ENCODE data around the gene PSMB11.
"Not testable (repeated sequence)": the region's sequence is repeated elsewhere in the genome, so short reads cannot be mapped to it uniquely, and the experiment has no call there.

Gene PSMB11, protein sequence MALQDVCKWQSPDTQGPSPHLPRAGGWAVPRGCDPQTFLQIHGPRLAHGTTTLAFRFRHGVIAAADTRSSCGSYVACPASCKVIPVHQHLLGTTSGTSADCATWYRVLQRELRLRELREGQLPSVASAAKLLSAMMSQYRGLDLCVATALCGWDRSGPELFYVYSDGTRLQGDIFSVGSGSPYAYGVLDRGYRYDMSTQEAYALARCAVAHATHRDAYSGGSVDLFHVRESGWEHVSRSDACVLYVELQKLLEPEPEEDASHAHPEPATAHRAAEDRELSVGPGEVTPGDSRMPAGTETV
- 0 to 0.06 reads per million in 2 experiments for total RNA-seq

DNA sequence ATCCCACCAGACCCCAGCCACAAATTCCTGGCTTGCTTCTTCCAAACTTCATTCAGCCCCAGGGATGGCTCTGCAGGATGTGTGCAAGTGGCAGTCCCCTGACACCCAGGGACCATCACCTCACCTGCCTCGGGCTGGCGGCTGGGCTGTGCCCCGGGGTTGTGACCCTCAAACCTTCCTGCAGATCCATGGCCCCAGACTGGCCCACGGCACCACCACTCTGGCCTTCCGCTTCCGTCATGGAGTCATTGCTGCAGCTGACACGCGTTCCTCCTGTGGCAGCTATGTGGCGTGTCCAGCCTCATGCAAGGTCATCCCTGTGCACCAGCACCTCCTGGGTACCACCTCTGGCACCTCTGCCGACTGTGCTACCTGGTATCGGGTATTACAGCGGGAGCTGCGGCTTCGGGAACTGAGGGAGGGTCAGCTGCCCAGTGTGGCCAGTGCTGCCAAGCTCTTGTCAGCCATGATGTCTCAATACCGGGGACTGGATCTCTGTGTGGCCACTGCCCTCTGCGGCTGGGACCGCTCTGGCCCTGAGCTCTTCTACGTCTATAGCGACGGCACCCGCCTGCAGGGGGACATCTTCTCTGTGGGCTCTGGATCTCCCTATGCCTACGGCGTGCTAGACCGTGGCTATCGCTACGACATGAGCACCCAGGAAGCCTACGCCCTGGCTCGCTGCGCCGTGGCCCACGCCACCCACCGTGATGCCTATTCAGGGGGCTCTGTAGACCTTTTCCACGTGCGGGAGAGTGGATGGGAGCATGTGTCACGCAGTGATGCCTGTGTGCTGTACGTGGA lies at the start of gene PSMB11:
TSS of gene PSMB11 (plus strand) at position 51 of the 804 bp plus-strand sequence. CDS start at position 65, 14 bp downstream.
- DNase-seq (ENCODE audit: low read depth): no peak

DNA sequence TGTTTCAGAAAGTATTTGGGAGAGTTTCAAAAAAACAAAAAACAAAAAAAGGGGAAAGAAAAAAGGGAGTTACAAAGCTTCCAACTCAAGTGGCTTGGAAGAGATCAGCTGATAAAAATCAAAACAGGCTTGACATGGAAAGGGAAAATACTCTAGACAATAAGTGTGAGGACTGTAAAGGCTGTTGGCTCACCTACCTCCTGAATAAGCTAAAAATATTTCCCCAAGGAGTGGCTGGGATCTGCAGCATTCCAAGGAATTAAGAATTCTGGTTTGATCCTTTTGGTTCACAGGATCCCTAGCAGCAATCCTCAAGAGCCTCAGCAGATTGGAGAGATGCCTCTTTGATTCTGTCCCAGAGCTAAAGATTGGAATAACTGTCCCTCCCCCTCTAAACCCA lies 48.5 kb upstream of the PSMB11 start:
- no peak for DNase-seq (ENCODE audit: low read depth)

DNA sequence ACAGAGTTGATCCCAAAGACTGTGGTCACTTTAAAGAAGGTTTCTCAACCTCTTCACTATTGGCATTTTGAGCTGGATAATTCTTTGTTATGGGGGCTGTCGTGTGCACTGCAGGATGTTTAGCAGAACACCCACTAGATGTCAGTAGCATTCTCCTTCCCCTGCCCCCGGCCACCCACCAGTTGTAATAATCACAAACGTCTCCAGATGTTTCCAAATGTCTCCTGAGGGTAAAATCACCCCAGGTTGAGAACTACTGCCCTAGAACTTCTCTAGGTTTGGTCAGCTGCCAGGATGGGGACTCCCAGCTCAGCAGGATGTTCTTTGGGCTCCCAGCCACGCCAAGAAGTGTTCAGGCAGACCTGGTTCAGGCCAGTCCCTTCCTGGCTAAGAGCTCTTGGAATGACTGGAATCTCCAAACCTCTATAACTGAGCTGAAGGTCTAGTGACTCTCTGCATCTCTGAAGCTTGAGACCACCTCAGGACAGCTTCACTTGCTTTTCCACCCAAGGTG lies 47.2 kb upstream of the PSMB11 start:
- DNase-seq (ENCODE audit: low read depth): no peak

DNA sequence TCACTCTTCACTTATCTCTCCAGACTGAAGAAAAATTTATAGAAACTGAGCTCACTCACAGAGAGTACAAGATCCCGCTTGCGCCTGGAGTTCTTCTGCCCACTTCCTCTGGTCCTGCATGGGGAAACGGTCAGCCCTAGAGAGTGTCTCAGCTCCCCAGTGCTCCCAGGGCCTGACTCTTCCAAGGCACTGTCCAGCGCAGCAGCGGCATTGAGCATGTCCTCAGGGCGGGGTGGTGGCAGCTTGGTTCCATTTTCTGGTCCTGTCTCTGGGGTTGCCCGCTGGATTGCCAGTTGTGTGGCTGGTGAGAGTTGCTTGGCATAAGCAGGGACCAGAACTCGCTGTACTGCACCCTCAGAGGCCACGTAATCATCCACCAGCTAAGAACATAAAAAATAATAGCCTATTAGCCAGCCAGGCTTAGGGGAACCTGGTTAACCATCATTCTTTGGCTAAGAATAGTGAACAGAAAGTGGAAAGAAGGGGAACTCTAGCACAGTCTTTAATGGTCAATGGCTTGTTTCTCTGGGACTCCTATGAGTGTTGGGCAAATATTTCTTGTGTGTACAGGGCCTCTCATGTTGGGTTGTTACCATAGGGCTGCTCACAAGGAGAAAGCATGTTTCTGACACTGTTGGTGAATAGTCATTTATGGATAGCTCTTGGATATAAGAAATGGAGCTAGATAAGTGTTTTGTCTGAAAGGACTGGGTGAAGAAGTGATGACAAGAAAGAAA lies 46.0 kb upstream of the PSMB11 start:
- no peak for DNase-seq (ENCODE audit: low read depth)

DNA sequence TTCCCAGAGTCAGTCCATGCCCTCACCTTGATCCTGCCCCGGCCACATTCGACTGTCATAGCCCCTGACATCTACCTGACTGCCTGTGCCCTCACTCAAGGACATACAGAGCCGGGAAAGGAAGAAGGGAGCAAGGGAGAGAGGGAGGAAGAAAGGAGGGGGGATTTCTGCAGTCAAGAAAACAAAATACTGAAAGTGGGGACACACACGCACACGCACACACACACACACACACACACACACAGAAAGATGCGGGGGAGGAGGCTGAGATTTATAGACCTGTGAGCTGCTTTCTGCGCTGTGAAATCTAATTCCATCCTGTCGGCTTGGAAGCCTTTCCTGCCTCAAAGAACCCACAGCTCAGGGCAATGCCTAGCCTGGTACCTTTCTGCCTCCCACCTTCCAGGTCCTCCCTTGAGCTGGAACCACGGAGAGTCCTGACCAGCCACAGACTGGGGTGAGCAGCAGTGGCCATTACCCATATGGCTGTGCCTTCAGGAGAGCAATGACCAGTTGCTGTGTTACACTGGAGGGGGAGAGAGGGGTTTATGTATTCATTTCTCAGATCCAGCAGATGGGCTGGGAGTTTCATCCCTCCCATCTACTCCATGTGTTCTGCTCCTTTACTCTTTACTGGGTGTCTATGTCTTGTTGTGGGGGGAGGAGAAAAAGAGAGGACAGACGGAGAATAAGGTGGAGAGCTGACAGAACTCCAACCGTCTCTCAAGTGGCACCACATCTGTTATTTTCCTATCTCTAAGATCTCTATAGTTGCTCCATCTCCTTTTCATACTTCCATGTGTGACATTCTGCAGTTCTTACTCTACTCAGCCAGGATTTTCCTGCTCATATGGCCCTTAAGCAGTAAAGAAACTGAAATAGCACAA lies 45.0 kb upstream of the PSMB11 start:
- DNase-seq (ENCODE audit: low read depth): no peak

DNA sequence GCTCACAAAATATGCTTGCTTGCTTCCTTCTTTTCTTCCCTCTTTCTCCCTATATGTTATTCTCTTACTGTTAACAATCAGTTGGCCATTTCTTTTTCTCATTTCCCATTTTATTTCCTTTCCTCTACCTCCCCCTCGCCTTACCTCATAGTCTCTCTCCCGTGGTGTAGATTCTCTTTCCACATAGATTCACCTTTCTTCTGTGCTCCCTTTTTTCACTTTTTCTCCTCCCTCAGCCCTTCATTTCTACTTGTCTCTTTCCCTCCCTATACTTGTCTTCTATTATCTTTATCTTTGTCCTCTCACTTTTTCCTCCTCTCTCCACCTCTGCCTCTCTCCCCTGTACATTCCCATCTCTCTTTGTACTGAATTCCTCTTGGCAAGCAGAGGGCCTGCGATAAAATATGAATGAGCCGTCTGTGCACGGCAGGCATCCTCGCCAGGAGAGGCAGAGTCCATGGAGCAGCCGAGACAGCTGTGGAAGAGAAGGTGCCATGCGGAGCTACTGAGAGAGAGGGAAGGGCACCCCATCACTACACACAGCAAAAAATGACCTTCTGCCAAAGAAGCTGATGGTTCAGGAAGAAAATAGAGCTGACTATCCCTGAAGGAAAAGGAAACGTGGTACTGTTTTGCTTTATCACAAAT lies 44.2 kb upstream of the PSMB11 start:
- no peak for DNase-seq (ENCODE audit: low read depth)

DNA sequence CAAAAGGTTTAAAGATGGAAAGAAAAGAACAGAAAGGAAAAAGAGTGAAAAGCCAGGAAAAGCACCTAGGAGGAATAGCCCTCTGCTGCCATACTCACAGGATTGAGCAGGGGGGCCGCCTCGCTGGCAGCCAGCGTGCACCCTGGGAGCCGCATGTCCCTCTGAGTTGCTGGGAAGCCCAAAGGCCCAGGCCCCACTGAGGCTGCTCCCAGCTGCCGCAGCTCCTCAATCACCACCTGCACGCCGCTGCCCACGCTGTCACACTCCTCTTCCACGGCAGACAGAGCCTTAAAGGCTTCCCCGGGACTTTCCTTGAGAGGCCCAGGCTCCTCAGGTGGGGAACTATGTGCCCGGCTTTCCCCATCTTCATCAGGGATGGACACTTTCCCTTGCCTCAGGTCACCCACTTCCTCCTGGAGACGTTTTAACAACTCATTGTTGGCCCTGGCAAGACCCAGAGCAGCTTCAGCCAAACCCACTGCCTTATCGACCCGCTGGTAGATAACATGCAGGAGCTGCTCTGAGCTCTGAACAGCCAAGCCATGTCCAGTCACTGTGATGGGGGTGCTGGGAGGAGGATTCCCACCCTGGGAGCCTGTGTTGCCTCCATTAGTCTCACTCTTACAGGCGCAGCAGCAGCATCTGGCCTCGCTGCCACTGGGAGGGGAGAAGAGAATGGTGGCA lies 43.5 kb upstream of the PSMB11 start:
- DNase-seq (ENCODE audit: low read depth): no peak

DNA sequence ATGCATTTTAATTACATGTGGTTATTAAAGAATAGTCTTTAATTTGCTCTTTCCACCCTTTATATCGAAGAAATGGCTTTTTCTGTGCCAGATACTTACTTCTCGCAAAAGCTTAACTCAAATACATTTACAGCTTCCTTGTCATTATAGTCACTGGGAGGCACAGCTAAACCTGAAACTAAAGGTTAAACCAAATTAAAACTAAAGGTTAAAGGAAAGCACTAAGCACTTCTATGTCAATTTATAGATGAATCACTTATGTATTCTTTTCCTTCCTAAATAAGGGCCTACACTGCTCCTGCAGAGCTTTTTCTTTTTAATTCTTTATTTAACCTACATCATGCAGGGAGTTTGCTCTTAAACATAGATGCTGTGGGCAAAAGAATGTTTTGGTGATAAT lies 41.2 kb upstream of the PSMB11 start:
- DNase-seq (ENCODE audit: low read depth): no peak

DNA sequence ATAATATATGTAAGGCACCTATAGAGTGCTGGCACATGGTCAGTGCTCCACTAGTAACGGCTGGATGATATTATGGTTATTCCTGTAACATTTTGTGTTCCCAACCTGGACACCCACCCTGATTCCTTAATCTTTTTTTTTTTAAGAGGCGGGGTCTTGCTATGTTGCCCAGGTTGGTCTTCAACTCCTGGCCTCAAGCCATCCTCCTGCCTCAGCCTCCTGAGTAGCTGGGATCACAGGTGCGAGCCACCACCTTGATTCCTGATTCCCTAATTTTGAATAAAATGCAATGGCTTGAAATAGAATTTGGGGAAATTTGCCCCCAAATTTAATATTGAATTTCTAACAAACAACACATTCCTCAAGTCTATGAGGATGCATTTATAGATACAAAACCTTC lies 39.4 kb upstream of the PSMB11 start:
- no peak for DNase-seq (ENCODE audit: low read depth)

DNA sequence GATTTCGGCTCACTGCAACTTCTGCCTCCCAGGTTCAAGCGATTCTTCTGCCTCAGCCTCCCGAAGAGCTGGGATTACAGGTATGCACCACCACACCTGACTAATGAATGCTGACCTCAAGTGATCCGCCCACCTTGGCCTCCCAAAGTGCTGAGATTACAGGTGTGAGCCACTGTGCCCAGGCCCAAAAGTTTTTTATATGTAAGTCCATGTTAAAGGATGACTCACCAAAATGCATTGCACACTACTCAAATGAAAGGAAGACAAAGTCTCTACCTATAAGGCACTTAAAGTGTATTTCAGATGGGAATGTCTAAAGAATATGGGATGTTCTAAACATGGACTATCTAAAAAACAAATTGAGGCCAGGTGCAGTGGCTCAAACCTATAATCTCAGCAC lies 37.7 kb upstream of the PSMB11 start:
- DNase-seq (ENCODE audit: low read depth): not testable (repeated sequence)

DNA sequence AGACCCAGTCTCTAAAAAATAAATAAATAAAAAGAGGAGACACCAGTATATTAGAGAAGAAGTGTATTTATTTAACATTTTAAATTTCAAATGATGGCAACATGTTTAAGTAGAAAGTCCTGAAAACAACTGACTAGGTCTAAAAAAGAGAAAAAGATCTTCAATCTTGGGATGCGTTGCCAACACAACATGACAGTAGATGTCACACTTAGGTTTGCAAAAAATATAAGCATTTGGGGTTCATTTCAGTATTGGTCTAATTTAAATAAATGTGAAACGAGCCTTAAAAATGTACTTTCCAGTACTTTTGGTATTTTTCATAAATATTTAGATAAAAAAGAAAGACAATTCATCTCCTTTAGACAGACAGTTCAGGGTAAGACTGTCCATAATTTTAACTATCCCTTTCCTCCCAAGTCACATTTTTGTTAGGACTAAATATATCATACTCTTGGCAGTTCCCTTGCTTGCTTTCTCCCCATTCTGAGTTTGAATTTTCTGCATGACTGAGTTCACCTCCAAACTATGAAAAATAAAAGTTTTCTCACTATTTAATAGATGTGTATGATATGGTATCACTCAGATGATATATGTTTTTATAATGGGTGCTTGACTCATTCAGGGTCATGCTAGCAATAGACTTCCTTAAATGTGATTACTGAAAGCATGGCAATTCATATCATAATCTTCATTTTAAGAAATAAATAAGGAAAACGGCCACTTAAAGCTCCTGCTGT lies 36.4 kb upstream of the PSMB11 start:
- DNase-seq (ENCODE audit: low read depth): no peak

DNA sequence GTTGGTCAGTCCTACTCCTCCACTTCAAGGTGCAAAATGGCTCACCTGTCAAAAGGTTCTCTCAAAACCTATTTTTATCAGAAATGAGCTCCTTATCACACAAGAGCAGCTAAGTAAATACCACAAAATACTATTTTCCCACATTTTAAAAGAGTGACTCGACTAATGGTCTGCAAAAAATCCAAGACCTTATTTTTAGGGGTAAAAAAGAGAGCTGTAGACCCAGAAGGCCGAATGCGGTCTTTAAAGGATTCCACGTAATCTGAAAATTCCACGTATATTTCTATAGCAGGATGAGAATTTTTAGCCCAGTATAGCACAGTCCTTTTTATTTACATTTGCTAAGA lies 35.9 kb upstream of the PSMB11 start:
- DNase-seq (ENCODE audit: low read depth): no peak

DNA sequence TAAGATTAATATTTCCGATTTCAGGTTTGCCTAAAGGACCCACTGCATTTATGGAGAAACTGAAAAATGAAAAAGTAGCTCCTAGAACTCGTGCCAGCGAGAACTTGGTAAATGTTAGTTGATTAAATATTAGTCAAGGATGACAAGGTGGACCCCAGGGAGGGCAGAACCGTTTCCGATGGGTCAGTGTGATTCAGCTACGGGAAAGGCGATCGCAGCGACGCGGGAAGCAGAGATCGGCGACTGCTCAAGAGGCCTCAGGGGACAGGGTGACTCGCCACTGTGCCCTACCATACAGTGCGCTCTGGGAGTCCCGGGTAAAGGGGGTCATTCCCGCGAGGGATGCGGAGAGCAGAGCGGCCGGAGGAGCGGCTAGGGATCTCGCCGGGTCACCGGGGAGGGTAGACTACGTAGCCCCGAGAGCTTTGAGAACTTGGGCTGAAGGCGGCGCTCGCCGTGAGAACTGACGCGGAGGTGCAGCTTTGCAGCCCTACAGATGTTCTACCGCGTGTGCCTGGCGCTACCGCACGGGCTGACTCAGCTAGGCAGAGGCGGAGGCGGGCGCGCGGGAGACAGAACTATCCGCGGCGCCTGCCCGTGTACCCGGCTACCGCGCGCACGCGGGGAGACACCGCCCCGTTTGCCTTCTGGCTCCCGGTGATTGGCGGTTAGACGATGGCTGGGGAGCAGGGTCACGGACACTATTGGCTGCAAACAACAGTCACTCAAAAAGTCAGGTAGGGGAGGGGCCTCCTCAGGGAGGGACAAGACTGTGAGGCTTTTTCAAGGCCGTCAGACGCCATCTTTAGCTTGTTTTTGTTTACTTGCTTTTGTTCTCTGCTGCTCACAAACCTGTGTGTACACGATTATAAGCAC lies 35.2 kb upstream of the PSMB11 start:
- DNase-seq (ENCODE audit: low read depth): peak; percentile 97

DNA sequence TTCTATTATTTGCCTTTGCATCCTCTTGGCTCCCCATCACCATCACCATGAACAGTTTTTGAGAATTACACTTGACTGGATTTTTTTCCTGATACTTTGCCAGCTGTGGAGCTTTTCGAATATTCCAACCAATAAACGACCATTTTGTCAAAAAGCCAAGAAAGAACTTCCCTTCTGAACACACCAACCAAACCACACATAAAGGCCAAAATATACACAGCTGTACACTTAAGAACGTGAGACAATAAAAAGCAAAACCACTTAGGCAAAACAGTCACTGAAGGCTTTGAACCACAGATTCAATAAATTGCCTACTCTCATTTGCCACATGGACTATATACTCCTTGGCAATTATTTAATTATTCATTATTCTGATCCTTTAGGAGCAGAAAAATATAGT lies 33.2 kb upstream of the PSMB11 start:
- no peak for DNase-seq (ENCODE audit: low read depth)

DNA sequence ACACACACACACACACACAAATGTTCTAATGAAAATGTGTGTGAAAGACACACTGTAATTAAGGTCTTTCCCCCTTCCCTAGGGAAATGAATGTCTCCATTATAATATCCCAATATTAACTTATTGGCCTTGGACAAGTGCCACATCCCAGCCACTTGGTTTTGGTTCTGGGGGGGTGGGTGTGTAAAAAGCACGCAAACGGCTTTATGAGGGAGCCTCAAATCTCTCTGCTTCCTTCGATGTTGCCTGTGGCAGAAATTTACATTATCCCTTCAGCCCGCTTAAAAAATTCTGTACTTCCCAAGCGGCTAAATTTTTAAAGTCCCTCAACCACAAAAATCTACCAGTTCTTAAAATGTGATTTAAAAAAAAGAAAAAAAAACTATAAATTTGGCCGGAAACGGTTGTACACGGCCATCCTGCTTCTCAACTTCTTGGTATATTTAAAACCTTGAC lies 32.5 kb upstream of the PSMB11 start:
- no peak for DNase-seq (ENCODE audit: low read depth)

DNA sequence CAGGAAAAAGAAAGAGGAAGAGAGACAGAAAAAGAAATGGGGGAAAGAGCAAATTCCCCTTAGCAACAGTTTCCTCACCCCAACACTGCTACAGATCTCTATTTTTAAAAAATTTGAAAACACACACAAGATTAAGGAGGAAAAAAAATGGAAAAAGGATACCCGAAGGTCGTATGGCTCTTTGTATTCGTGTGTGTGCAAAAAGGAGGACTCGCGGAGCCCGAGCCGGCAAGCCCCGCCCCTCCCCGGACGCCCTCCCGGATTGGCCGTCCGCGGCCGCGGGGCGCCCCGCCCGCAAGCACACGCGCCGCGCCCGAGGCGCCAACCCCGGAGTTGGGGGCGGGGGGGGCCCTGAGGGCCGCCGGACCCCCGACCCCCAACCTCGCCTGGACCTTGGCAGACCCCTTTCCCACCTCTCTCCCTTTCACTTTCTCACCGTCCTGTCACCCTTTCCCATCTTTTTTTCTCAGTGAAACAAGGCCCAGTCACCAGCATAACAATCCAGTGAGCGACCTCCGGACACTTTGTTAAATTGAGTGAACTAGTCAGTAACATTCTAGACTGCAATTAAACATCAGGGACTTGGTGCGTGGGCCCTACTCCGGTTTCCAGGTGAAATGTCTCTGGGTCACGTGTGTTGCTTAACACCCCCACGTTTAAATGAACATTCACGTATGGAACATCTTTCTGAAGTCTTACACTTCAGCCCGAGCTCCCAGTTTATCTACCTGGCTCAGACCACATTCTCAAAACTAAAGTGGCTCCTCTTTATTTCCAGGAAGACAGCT lies 31.9 kb upstream of the PSMB11 start, which contains the start of gene C14orf93:
TSS of gene C14orf93 (minus strand) at position 205 of the 788 bp plus-strand sequence. CDS start 11,120 bp downstream, outside the sequence.
- DNase-seq (ENCODE audit: low read depth): peak; percentile 71

DNA sequence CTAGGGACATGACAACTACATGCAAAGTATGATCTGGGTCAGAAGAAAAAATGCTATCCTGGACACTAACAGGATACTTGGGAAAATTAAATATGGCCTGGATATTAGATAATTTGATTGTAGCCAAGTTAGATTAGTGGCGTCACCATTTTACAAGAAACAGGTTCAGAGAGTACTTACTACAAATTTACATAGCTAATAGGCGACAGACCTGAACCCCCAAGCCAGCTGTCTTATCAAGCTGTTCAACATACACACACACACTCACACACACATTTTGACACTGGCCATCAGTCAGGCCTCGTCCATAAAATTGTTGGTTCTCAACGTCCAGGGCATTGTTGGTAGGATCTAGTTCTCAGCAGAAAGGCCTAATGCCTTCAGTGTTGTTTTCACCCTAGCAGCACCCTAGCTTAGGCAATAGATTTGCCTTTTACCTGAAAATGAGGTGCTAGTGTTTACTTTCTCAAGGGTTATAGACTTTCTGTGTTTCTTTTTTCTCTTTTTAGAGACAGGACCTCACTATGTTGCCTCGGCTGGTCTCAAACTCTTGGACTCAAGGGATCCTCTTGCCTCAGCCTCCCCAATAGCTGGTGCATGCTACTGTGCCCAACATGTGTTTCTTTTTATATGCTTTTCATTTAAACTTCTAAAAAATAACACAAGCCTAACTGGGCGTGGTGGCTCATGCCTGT lies 28.8 kb upstream of the PSMB11 start:
- no peak for DNase-seq (ENCODE audit: low read depth)
